ENCODE results near the gene NCK2.

The NCK2 gene

GRCh38 chr2:105874466-105874865 is 129.8 kb downstream of the NCK2 start:
- Histone ChIP-seq H3K4me3 (no peak overlapping the region), H3K27ac (peak overlapping the region in 1 of 21 experiments; percentile 56)

GRCh38 chr2:105875241-105875640 is 130.5 kb downstream of the NCK2 start:
- no peak overlapping the region for H3K4me3 ChIP-seq
- H3K27ac ChIP-seq: no peak overlapping the region

GRCh38 chr2:105876191-105876590 is 131.5 kb downstream of the NCK2 start:
- Histone ChIP-seq H3K27ac (no peak overlapping the region), H3K4me3 (no peak overlapping the region)

- Histone ChIP-seq H3K27ac (peak overlapping the region in 3 of 21 experiments; percentile 9 to 59 (median 50)), H3K4me3 (no peak overlapping the region)
Observed at GRCh38 chr2:105877945-105878344, 133.2 kb downstream of the NCK2 start.

GRCh38 chr2:105879106-105879802 is 134.5 kb downstream of the NCK2 start:
- Histone ChIP-seq H3K4me3 (no peak overlapping the region), H3K27ac (peak overlapping the region in 3 of 21 experiments; percentile 8 to 35 (median 9))

- H3K4me3 ChIP-seq: no peak overlapping the region
Observed at GRCh38 chr2:105879803-105880300, 135.1 kb downstream of the NCK2 start.

GRCh38 chr2:105880637-105881036 is 135.9 kb downstream of the NCK2 start:
- no peak overlapping the region for H3K27ac ChIP-seq
- no peak overlapping the region for H3K4me3 ChIP-seq

More at GRCh38 chr2:105879803-105880300, 135.1 kb downstream of the NCK2 start:
- peak overlapping the region in 3 of 21 experiments; percentile 8 to 35 (median 9) for H3K27ac ChIP-seq

GRCh38 chr2:105881286-105882136 is 136.8 kb downstream of the NCK2 start:
- H3K27ac ChIP-seq: no peak overlapping the region
- H3K4me3 ChIP-seq: no peak overlapping the region

GRCh38 chr2:105882341-105882740 is 137.6 kb downstream of the NCK2 start:
- Histone ChIP-seq H3K4me3 (no peak overlapping the region), H3K27ac (no peak overlapping the region)

- H3K27ac ChIP-seq: no peak overlapping the region
- H3K4me3 ChIP-seq: no peak overlapping the region
Observed at GRCh38 chr2:105882920-105883435, 138.3 kb downstream of the NCK2 start.

GRCh38 chr2:105883911-105884694 is 139.4 kb downstream of the NCK2 start:
- Histone ChIP-seq H3K4me3 (no peak overlapping the region), H3K27ac (no peak overlapping the region)

GRCh38 chr2:105885456-105885855 is 140.7 kb downstream of the NCK2 start:
- Histone ChIP-seq H3K27ac (no peak overlapping the region), H3K4me3 (no peak overlapping the region)

- no peak overlapping the region for H3K27ac ChIP-seq
- no peak overlapping the region for H3K4me3 ChIP-seq
Observed at GRCh38 chr2:105886029-105886454, 141.3 kb downstream of the NCK2 start.

- Histone ChIP-seq H3K4me3 (no peak overlapping the region), H3K27ac (peak overlapping the region in 1 of 21 experiments; percentile 22)
Observed at GRCh38 chr2:105886687-105887086, 142.0 kb downstream of the NCK2 start.

- Histone ChIP-seq H3K27ac (peak overlapping the region in 2 of 21 experiments; percentile 5 to 22), H3K4me3 (no peak overlapping the region)
Observed at GRCh38 chr2:105887256-105887655, 142.5 kb downstream of the NCK2 start.

GRCh38 chr2:105888625-105889024 is 143.9 kb downstream of the NCK2 start:
- Histone ChIP-seq H3K27ac (no peak overlapping the region), H3K4me3 (no peak overlapping the region)

GRCh38 chr2:105889046-105889445 is 144.3 kb downstream of the NCK2 start:
- no peak overlapping the region for H3K27ac ChIP-seq

GRCh38 chr2:105890111-105890510 is 145.4 kb downstream of the NCK2 start:
- no peak overlapping the region for H3K4me3 ChIP-seq
- peak overlapping the region in 1 of 21 experiments; percentile 2 for H3K27ac ChIP-seq

More at GRCh38 chr2:105889046-105889445, 144.3 kb downstream of the NCK2 start:
- no peak overlapping the region for H3K4me3 ChIP-seq

- Histone ChIP-seq H3K4me3 (no peak overlapping the region), H3K27ac (peak overlapping the region in 1 of 21 experiments; percentile 2)
Observed at GRCh38 chr2:105890856-105891255, 146.1 kb downstream of the NCK2 start.

Data from skin epidermis (tissue), 12 donors.